VCaP (cell line): ENCODE measurements around the gene MCCC1.

ENCODE experiments used
- H3K27ac ChIP-seq: fragments of 450-650 bp; 2 replicates; pipeline ENCODE4 v1.5.1; 2017
- TF ChIP-seq, protein P1 (sequence below): fragments of 450-650 bp; conservative IDR thresholded peaks from 2 replicates; pipeline ENCODE4 v1.5.1; 2017; ENCODE audit warnings: mild to moderate bottlenecking, moderate library complexity

MCCC1 gene

GRCh38 chr3:183022936-183023516, 76.3 kb downstream of the MCCC1 start:
- TF ChIP-seq, protein P1, sequence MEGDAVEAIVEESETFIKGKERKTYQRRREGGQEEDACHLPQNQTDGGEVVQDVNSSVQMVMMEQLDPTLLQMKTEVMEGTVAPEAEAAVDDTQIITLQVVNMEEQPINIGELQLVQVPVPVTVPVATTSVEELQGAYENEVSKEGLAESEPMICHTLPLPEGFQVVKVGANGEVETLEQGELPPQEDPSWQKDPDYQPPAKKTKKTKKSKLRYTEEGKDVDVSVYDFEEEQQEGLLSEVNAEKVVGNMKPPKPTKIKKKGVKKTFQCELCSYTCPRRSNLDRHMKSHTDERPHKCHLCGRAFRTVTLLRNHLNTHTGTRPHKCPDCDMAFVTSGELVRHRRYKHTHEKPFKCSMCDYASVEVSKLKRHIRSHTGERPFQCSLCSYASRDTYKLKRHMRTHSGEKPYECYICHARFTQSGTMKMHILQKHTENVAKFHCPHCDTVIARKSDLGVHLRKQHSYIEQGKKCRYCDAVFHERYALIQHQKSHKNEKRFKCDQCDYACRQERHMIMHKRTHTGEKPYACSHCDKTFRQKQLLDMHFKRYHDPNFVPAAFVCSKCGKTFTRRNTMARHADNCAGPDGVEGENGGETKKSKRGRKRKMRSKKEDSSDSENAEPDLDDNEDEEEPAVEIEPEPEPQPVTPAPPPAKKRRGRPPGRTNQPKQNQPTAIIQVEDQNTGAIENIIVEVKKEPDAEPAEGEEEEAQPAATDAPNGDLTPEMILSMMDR = no peak
- H3K27ac ChIP-seq = no peak overlapping the region

DNA sequence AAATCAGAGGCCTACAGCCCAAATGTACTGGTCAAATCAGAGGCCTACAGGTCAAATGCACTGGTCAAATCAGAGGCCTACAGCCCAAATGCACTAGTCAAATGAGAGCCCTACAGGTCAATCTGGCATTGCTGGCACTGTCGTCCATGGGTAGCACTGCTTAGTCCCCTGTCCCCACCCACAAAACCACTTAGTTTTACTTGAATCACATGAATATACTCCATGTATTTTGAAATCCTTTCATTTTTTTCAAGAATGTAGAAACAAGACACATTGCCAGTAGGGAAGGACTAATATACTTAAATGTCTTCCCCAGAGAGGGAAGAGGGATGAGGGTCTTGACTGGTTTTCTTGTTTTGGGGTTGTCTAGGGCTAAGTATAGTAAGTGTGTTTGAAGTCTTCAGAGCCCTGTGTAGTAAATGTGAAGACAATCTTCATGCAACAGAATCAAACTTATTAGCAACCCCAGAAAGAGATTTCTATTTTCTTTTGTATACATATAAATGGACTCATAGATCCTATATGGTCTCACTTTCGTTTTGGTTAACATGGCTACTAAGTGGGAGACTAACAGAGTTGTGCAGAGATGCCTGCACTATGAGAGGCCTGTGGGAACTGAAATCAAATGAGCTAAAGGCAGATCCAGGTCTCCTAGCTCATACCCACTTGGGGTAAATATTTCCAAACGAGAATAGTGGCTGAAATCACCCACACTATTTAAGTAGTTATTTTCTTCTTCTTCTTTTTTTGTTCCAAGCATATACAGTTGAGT, 80.7 kb downstream of the MCCC1 start:
- H3K27ac ChIP-seq = no peak overlapping the region
- TF ChIP-seq, protein P1 = no peak

DNA sequence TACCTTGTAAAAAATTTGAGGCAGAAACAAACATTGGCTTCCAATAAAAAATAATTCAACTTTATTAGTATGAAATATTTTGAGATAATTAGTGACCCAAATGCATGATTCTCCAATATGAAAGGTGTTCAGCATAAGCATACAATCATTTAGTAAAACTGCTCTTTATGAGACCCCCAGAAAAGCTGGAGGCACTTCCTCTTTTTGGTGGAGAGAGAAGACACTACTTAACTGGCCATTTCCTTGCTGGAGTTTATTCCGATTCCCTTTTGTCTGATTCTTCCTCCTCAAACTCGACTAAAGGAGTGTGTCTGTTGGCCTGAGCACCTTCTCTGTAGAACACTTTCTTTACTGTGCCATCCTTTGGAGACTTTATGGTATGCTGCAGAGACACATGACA, 84.1 kb downstream of the MCCC1 start:
- TF ChIP-seq, protein P1 = no peak
- H3K27ac ChIP-seq = no peak overlapping the region

GRCh38 chr3:183013856-183014255, 85.4 kb downstream of the MCCC1 start:
- no peak overlapping the region for H3K27ac ChIP-seq
- TF ChIP-seq, protein P1 = no peak

GRCh38 chr3:183013074-183013473, 86.2 kb downstream of the MCCC1 start:
- no peak overlapping the region for H3K27ac ChIP-seq
- TF ChIP-seq, protein P1 = no peak

DNA sequence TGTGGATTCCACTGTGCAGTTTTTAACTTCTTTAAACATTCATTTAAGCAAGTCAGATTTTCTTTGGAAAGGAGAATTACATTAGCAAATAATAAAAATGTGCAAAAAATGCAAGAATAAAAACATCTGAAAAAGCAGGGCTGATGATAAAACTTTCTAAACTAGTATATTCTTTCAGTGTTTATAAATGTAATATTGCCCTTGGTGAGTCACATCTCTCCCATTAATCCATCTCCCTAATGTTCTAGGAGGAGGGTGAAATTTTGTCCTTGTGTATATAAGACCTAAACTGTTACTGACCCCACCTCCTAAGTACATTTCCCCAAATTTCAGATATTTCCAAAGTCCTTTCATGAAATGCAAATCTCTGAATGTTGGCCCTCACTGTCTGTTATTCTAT, 90.5 kb downstream of the MCCC1 start:
- TF ChIP-seq, protein P1 = no peak

DNA sequence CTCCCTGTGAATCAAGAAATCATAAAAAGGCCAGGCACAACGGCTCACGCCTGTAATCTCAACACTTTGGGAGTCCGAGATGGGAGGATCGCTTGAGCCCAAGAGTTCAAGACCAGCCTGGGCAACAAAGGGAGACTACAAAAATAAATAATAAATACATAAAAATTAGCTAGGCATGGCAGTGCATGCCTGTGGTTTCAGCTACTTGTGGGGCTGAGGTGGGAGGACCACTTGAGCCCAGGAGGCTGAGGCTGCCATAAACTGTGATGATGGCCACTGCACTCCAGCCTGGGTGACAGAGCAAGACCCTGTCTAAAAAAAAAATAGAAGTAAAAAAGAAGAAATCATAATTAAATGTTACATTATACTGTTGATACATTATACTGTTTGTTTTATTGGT, 91.0 kb downstream of the MCCC1 start:
- H3K27ac ChIP-seq = no peak overlapping the region
- TF ChIP-seq, protein P1 = no peak

More for the DNA sequence above, 90.5 kb downstream of the MCCC1 start:
- H3K27ac ChIP-seq = no peak overlapping the region
